ENCODE data around the gene TNFRSF21.

DNA sequence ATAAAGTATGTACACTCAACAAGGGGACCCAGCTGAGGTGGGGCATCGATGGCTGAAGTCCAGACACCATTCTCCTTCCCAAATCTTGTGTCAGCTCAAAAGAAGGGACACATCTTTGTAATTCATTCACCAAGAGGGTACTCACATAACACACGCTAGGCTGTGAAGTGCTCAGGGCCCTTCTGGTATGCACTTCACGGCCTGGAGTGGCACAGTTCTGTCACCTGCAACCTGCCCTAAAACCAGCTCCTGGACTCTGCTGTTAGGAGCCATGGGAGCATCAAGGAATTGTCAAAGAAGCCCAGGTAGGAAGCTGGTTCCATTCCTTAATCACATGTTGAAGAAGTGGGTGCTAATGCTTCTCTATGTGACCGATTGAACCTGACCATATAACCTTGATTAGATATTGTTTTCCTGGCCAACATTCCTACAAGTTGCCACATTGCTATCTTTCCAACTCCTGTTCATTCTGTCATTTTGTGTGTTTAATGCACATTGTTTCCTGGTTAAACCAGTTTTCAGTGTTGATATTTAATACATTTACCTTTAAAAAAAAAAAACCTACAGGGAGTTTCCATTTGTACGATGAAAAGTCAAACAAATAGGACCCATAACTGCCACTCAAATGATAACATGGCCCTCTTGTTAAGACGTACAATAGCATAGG, 127.3 kb downstream of the TNFRSF21 start:
- TF ChIP-seq CHD2 (IDR thresholded peaks at IDR 0.05; ENCODE audit: borderline replicate concordance, low read depth, low read length) (no peak), CTCF (IDR thresholded peaks at IDR 0.05 in 2 of 3, conservative IDR thresholded peaks at IDR 0.05 in 1 of 3; ENCODE audit: control insufficient read depth in 2 of 3, extremely low read depth in 1 of 3, insufficient read depth in 1 of 3, low read depth in 3 of 3, low read length in 3 of 3) (no peak), JUNB (IDR thresholded peaks at IDR 0.05) (no peak), NR2C1 (IDR thresholded peaks at IDR 0.05) (no peak), POLR2AphosphoS5 (IDR thresholded peaks at IDR 0.05; ENCODE audit: low read length) (no peak), EZH2 (IDR thresholded peaks at IDR 0.05; ENCODE audit: borderline replicate concordance, control insufficient read depth, low read depth, low read length) (no peak), POLR2A (IDR thresholded peaks at IDR 0.05; ENCODE audit: low read depth, low read length) (no peak), SMAD1 (IDR thresholded peaks at IDR 0.05; ENCODE audit: low read depth, partially characterized antibody) (no peak), MLLT1 (IDR thresholded peaks at IDR 0.05) (no peak), TAF1 (IDR thresholded peaks at IDR 0.05; ENCODE audit: borderline replicate concordance, low read depth, low read length) (no peak), MYC (IDR thresholded peaks at IDR 0.05; ENCODE audit: insufficient read depth, insufficient read length, insufficient replicate concordance, low read length, severe bottlenecking) (no peak)
- TF ChIP-seq, protein P1, sequence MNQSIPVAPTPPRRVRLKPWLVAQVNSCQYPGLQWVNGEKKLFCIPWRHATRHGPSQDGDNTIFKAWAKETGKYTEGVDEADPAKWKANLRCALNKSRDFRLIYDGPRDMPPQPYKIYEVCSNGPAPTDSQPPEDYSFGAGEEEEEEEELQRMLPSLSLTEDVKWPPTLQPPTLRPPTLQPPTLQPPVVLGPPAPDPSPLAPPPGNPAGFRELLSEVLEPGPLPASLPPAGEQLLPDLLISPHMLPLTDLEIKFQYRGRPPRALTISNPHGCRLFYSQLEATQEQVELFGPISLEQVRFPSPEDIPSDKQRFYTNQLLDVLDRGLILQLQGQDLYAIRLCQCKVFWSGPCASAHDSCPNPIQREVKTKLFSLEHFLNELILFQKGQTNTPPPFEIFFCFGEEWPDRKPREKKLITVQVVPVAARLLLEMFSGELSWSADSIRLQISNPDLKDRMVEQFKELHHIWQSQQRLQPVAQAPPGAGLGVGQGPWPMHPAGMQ (IDR thresholded peaks at IDR 0.05; ENCODE audit: borderline replicate concordance), result no peak
- TF ChIP-seq, protein P2, sequence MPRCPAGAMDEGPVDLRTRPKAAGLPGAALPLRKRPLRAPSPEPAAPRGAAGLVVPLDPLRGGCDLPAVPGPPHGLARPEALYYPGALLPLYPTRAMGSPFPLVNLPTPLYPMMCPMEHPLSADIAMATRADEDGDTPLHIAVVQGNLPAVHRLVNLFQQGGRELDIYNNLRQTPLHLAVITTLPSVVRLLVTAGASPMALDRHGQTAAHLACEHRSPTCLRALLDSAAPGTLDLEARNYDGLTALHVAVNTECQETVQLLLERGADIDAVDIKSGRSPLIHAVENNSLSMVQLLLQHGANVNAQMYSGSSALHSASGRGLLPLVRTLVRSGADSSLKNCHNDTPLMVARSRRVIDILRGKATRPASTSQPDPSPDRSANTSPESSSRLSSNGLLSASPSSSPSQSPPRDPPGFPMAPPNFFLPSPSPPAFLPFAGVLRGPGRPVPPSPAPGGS (IDR thresholded peaks at IDR 0.05; ENCODE audit: borderline replicate concordance, insufficient read depth, low read depth, low read length, poor library complexity, severe bottlenecking), result no peak
